Left colon (tissue), 2 donors: ENCODE data around the gene HINT2. TPM values are rescaled to one million over a fixed set of nuclear protein-coding genes. Genes with fewer than 3 reads are reported as not detected.

ENCODE experiments used
- ATAC-seq: fragments of 200-7000 bp; cut with Tn5 transposase; one replicate; pipeline ENCODE4 v1.9.1; 2020; ENCODE audit warnings: mild to moderate bottlenecking, moderate library complexity
- DNase-seq, 2 donors: peaks; one replicate each; pipeline ENCODE4 v3.0.0-alpha.2; 2020
- intact Hi-C, 2 donors: fragments of 100-400 bp; cut with DNase I in 1 of 2; cut with micrococcal nuclease in 1 of 2; formaldehyde crosslinking; loops; one replicate each; pipeline versions ENCODE4 v1.11.2 to v1.14.0; 2022; cut with DNase I, micrococcal nuclease
- total RNA-seq, 2 donors: library from RNA; stranded (reverse); fragmentation: NEBNext Ultra II Directional; extraction: Animal tissue kit (Norgen Biotek cat#: 25700); gene quantifications; one replicate each; pipeline ENCODE4 v1.2.1, GENCODE V29; 2021
- donor health status: DM: no; HTN: no; CAD: no.
- donor health status: DM: yes; HTN: yes; CAD: no.

The HINT2 gene
- total RNA-seq, 2 donors from 2014 or later, result 56.0 to 59.4 TPM

DNA sequence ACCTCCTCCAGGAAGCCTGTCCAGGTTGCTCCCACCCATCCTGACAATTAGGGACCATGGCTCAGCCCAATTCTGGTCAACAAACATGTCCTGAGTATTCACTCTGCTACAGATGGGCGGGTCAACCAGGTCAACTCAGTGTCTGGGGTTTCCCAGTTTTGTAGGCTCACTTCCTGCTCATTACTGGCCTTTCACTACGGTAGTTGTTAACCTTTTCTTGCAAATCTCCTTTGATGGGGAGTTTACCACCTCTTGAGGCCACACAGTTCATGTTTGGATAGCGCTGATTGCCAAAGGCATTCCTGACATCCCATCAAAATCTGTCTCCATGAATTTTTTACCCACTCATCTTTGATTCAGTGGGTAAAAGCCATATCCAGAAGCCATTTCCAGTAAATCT is 28.0 kb upstream of the HINT2 start:
- ATAC-seq, result peak; percentile 27
- intact Hi-C loops, result no loop called here
- no peak for DNase-seq

DNA sequence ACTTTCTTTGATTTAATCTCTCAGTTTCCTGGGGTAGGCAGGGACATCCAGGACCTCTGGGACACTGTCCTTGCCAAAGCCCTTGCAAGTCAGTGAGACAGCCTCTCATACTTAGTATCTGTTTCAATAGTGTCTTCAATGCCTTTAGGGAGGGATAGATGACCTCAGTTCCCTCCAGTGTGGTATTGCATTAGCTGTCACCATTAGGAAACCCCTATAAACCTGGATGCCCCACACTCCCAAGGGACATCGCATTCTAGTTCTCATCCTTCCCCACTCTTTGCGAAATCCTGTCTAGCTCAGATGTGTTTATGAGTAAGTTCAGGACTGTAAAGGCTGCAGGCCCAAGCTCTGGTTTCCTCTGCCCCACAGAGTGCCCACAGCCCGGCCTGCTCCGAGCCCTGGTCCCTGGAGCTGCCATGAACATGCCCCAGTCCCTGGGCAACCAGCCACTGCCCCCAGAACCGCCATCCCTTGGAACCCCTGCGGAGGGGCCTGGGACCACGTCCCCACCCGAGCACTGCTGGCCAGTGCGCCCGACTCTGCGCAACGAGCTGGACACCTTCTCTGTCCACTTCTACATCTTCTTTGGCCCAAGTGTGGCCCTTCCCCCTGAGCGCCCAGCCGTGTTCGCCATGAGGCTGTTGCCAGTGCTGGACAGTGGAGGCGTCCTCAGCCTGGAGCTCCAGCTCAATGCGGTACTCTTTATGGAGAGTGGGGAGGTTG is 27.3 kb upstream of the HINT2 start:
- intact Hi-C loops, result no loop called here
- no peak for DNase-seq
- ATAC-seq, result no peak

DNA sequence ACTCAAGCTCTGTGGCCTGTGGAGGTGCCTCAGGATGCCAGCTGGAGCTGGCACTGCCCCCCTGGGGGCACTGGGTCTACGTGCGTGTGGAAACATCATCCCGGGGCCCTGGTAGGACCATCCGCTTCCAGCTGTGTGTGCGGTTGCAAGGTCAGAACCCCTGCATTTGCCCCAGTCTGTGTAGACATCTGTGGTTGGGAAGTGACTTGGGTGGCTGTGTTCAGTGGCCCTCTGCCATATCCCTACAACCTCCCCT is 26.7 kb upstream of the HINT2 start:
- no peak for ATAC-seq
- intact Hi-C loops, result no loop called here
- DNase-seq, result no peak

DNA sequence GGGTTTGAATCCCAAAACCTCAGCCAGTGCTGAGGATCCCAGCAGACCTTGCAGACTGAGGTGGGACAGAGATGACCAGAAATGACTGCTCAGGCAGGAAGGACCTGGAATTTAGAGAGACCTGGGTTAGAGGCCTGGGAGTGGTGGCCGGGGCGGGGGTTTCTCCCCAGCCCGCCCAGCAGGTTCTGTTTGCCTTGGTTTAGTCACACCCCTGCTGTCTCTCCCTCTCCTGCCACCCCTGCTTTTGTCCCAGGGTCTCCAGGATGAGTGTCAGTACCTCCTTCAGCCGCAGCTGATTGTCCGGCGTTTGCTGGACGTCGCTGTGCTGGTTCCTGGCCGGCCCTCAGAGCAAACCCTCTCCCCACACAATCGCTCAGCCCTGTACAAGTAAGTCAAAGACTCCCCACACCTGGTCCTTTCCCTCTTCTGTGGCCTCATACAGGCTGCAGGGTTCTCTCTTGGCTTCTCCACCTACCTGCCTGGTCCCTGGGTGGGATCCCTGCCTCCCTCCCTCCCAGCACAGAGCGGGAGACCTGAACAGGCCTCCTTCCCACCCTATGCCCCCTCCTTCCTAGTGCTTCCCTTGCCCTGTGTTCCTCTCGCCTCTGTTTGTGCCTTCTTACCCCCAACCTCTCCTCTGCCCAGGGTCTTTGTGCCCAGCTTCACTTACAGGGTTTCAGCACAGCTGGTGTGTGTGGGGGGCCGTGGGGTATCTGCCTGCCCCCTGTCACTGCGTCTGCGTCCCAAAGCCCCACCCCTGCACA is 26.2 kb upstream of the HINT2 start:
- ATAC-seq (no peak), DNase-seq (no peak)
- intact Hi-C loops, result no loop called here

- ATAC-seq (no peak), DNase-seq (no peak)
- intact Hi-C loops, result no loop called here
Observed at GRCh38 chr9:35839926-35840325, 25.1 kb upstream of the HINT2 start.

DNA sequence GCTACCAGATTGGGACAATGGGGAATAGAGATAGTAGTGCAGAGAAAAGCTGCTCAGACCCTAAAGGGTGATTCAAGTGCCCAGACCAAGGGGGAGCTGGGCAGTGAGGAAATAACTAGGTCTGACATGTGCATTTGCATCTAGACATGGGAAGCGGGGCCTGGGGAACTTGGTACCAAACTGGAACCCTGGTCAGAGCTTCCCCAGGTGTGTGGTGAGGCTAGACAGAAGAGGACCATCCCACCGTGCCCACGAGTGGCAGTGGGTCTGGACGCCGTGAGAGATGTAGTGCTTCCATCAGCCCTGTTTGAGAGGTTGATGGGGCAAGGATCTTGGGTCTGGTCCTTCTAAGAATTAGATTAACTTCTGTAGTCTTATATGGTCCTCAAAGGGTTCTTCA is 21.8 kb upstream of the HINT2 start:
- intact Hi-C loops, result no loop called here
- ATAC-seq, result no peak

DNA sequence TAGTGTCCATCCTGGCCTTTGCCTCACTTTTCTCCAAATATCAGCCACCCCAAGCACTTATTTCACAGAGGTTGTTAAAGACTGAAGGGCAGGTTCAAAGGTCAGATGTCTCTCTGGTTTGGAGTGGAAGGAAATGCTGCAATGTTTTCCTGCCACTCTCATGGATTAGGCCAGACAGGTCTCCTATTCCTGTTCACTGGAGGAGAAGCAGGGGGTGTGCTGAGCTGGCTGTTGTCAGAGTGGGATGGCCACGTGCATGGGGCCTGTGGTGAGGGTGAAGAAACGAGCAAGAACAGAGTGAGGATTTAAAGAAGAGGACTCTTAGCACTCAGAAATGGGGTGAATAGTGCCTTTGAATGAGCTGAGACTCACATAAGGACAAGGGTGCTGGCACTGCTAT is 20.9 kb upstream of the HINT2 start:
- DNase-seq (no peak), ATAC-seq (peak; percentile 24)
- intact Hi-C loops, result no loop called here

More for the DNA sequence above, 21.8 kb upstream of the HINT2 start:
- DNase-seq, result no peak

DNA sequence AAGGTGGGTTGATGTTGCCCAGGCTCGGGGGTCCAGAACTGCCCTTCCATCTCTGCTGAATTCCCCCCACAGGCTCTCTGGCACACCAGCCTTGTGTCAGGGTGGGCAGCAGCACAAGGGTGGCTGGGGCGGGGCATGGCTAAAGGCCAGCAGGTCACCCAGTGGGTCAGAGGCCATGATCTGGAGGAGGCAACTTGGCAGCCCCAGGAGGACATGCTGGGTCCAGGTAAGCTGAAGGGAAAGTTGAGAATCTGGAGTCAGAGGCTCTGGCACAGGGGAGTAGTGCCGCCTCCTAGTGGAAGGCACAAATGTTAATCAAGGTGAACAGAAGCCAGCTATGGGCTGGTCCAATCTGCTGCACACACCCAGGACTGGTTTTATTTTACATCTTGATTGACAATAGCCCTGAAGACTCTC is 20.4 kb upstream of the HINT2 start:
- ATAC-seq, result peak; percentile 64

DNA sequence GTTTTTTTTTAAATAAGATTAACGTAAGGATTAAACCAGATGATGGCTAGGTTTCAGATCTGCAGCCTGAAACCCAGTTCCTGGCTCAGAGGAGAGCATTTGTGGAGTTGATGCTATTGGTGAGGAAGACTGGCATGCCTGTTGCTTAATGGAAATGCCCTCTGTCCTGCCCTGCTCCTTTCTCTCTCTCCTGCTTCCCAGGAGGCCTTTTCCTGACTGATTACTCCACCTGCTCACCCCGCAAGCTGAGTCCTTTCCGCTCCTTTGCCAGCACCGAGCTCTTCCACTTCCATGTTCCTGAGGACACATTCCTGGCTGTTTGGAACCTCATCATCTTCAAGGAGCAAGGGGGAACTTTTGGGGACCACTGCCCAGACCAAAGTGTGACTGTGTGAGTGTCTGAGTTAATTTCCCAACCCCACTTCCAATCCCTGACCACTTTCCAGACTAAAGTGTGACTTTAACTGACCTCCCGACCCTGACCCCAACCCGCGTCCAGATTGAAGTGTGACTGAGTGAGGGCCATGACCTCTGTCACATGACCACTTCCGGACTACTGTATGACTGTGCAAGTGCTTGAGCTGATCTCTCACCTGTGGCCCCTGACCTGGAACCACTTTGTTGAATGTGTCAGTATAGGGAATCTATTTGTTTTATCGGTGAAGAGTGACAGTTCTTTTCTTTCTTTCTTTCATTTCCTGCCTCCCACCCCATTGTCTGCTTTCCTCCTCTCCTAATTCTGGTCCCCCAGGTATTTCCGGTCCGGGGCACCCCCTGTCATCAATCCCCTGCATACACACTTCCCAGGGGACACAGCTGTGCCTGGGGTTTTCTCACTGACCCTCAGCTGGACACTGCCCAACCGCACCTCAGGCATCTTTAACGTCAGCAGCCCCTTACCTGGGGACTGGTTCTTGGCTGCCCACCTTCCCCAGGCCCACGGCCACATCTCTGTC is 19.7 kb upstream of the HINT2 start:
- intact Hi-C loops, result no loop called here
- DNase-seq (no peak), ATAC-seq (no peak)

More for the DNA sequence above, 20.4 kb upstream of the HINT2 start:
- intact Hi-C loops, result no loop called here
- DNase-seq, result peak; percentile 39 to 61

DNA sequence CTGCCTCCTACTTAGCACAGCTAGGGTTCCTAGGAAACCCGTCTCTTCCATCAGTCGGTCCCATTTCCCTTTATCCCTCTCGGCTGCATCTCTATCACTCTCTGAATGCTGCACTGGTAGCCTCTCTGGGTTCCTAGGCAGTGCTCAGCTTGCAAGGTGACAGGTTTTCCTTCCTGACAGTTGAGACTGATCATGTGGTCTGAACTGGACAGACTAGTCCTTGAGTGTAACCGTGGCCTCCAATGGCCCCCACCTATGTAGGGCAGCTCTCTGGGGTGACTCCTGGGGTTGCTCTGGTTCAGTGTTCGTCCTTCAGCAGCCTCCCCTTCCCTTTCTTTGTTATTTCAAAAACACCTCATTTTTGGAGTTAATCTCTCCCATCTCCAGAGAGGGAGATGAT is 18.0 kb upstream of the HINT2 start:
- intact Hi-C loops, result no loop called here
- DNase-seq (no peak), ATAC-seq (peak; percentile 30)

GRCh38 chr9:35831040-35831439 is 16.2 kb upstream of the HINT2 start:
- ATAC-seq, result no peak
- DNase-seq, result no peak
- intact Hi-C loops, result no loop called here

GRCh38 chr9:35829764-35830096 is 14.9 kb upstream of the HINT2 start:
- intact Hi-C loops, result no loop called here
- DNase-seq, result no peak
- no peak for ATAC-seq

- DNase-seq (peak; percentile 97 to 100), ATAC-seq (peak; percentile 77)
- intact Hi-C loops, result no loop called here
Observed at GRCh38 chr9:35829084-35829763, 14.4 kb upstream of the HINT2 start, which contains the start of gene TMEM8B. Gene TMEM8B, plus strand, starts transcription at chr9:35829228. Its CDS starts 220 bp downstream, at chr9:35829448.

- intact Hi-C loops, result no loop called here
- ATAC-seq (peak; percentile 4), DNase-seq (peak; percentile 48 to 70)
Observed at GRCh38 chr9:35828716-35829083, 13.9 kb upstream of the HINT2 start, which contains the start of gene FAM221B. Gene FAM221B, minus strand, starts transcription at chr9:35828732. Its CDS starts 2,571 bp downstream, at chr9:35826161.

DNA sequence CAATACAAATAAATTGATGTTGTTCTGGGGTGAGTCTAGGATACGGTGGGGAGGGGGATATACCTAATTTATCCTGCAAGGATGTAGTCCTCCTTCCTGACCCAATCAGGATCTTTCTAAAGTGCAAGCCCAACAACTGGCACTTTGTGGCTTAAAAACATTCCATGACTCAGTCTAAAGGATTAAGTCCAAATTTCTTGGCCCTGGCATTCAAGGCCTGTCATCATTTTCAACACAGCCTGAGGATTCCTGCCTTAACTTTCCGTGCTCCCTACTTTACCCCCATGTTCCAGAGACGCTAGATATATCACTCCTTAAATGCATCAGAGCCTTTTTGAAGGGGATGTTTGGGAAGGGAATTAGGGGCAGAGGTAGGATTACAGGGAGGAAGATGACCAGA is 12.6 kb upstream of the HINT2 start:
- intact Hi-C loops, result loop anchor here in 1 of 2 donors (2.0 kb wide), 2 partner anchors 37 to 55 kb away; partner anchors contain the start of gene NPR2
- ATAC-seq (no peak), DNase-seq (no peak)

GRCh38 chr9:35826071-35826701 is 11.3 kb upstream of the HINT2 start:
- intact Hi-C loops, result loop anchor here in 1 of 2 donors (2.0 kb wide), 2 partner anchors 35 to 57 kb away; partner anchors contain the start of gene NPR2
- ATAC-seq (peak; percentile 44), DNase-seq (no peak)

DNA sequence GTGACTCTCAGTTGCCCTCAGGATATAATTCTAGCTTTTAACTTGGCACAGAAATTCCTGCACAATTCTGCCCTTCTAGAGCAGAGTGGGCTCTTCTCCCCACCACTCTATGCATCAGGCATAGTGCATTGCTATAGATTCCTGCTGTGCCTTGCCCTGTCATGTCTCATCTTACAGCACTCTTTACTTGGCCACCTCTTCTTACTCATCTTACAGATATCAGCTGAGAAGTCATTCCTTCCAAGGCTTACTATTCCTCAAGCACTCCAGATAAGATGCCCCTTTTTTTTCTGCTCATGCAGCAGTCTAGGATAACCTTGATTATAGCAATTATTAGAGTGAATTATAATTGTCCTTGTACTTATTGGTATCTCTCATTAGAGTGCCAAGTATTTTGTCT is 8.1 kb upstream of the HINT2 start:
- intact Hi-C loops, result no loop called here
- DNase-seq (no peak), ATAC-seq (no peak)

DNA sequence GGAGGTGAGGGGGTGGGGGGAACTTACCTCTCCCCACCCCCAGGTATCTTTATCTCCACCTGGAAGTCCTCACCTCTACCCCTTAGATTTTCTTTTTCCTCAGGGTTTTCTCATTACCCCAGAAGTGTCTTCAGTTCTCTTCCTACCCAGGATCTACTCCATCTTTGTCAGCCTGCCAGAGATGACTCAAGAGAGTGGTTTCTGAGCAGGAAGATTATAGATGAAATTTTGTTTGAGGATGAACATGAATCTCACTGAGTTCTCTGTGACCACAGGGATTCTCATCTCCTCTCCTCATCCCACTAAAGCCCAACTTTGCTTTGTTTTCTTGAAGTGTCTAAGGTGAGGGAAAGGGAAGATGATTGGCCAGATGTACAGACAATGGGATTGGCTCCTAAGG is 5.2 kb upstream of the HINT2 start:
- DNase-seq (no peak), ATAC-seq (no peak)
- intact Hi-C loops, result no loop called here
